Peyer's patch (tissue), 4 donors: Measurements from ENCODE around the gene NCKAP5L. TPM values are rescaled to one million over a fixed set of nuclear protein-coding genes. Genes with fewer than 3 reads are reported as not detected.

ENCODE experiments used
- DNase-seq, 3 donors: peaks; one replicate each; pipeline ENCODE4 v3.0.0-alpha.2; 2017 to 2019
- H3K27ac ChIP-seq, 4 donors: fragments of 200-600 bp; sonication (generic); one replicate each; pipeline ENCODE4 v1.5.1; 2016 to 2019
- H3K27me3 ChIP-seq, 2 donors: fragments of 200-600 bp; sonication (generic); one replicate each; pipeline ENCODE4 v1.5.1; 2019
- H3K36me3 ChIP-seq, 3 donors: fragments of 200-600 bp; sonication (generic); one replicate each; pipeline ENCODE4 v1.5.1; 2016 to 2019
- H3K4me1 ChIP-seq, 4 donors: fragments of 200-600 bp; sonication (generic); one replicate each; pipeline ENCODE4 v1.5.1; 2016 to 2019
- H3K4me3 ChIP-seq, 4 donors: fragments of 200-600 bp; sonication (generic); 1 replicate in 3 of 4; 2 replicates in 1 of 4; pipeline ENCODE4 v1.5.1; 2016 to 2019; ENCODE audit warnings: mild to moderate bottlenecking in 1 of 4
- H3K9me3 ChIP-seq, 4 donors: fragments of 200-600 bp; sonication (generic); one replicate each; pipeline ENCODE4 v1.5.1; 2016 to 2019; ENCODE audit warnings: mild to moderate bottlenecking in 1 of 4
- POLR2A ChIP-seq, 2 donors: fragments of 450-650 bp; IDR thresholded peaks; one replicate each; pipeline ENCODE4 v1.5.1; 2017; ENCODE audit warnings: antibody characterized with exemption in 2 of 2, mild to moderate bottlenecking in 2 of 2, moderate library complexity in 2 of 2
- total RNA-seq, 4 donors: library from RNA; depleted of rRNA; stranded (reverse); fragments of >200 nt; gene quantifications; one replicate each; pipeline ENCODE4 v1.1.0, GENCODE V29; 2016
- TF ChIP-seq, protein P1 (sequence below), 6 experiments: fragments of 450-650 bp in 4 of 6; fragments of 200-600 bp in 2 of 6; sonication (generic) in 1 of 6; IDR thresholded peaks; one replicate each; pipeline ENCODE4 v1.5.1; 2017 to 2019; ENCODE audit warnings: antibody characterized with exemption in 6 of 6, mild to moderate bottlenecking in 3 of 6, moderate library complexity in 1 of 6

NCKAP5L gene
- total RNA-seq, 4 donors from 2014 or later: 3.3 to 16.5 (median 7.5) TPM

DNA sequence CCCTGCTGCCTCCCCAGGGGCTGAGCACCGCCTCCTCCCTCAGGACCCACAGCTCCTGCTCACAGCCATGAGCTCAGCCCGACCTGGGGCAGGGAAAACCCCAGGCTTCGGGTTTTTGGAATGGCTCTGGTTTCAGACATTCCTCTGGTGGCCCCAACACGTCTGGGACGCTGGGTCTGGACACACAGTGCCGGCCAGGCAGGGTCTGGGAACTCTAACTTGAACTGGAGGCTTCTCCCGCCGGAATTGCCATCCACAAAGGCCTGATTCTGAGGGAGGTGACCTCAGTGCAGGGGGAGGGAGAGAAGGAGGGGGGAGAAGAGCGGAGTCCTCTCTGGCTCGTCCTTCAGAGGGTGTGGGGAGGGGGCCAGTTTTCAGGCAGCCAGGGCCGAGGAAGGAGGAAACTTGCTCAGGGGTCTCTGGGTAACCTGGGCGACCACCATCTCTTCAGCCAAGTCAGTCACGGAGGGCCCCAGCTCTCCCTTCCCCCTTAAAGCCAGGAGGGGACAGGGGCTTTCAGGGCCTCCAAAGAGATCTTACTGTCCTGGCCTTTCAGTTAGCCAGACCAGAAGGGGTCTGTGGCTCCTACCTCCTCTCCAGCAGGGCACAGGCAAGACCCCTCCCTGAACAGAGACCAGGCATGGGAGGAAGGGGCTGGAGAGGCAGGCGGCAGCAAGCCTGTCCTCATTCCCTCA, 19.4 kb downstream of the NCKAP5L start:
- H3K36me3 ChIP-seq: peaks cover 0 to 7% (median 0%) of the 10 kb centered on the region in 3 donors
- TF ChIP-seq POLR2A (IDR thresholded peaks at IDR 0.05): no peak
- TF ChIP-seq, protein P1, sequence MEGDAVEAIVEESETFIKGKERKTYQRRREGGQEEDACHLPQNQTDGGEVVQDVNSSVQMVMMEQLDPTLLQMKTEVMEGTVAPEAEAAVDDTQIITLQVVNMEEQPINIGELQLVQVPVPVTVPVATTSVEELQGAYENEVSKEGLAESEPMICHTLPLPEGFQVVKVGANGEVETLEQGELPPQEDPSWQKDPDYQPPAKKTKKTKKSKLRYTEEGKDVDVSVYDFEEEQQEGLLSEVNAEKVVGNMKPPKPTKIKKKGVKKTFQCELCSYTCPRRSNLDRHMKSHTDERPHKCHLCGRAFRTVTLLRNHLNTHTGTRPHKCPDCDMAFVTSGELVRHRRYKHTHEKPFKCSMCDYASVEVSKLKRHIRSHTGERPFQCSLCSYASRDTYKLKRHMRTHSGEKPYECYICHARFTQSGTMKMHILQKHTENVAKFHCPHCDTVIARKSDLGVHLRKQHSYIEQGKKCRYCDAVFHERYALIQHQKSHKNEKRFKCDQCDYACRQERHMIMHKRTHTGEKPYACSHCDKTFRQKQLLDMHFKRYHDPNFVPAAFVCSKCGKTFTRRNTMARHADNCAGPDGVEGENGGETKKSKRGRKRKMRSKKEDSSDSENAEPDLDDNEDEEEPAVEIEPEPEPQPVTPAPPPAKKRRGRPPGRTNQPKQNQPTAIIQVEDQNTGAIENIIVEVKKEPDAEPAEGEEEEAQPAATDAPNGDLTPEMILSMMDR (IDR thresholded peaks at IDR 0.05): no peak
- H3K27ac ChIP-seq: peak overlapping the region; percentile 38 to 71 (median 56)
- H3K9me3 ChIP-seq: no peaks in the 10 kb centered on the region
- peaks cover 0 to 13% (median 0%) of the 10 kb centered on the region in 4 donors for H3K4me1 ChIP-seq
- no peaks in the 10 kb centered on the region for H3K27me3 ChIP-seq
- no peak for DNase-seq
- no peak overlapping the region for H3K4me3 ChIP-seq

DNA sequence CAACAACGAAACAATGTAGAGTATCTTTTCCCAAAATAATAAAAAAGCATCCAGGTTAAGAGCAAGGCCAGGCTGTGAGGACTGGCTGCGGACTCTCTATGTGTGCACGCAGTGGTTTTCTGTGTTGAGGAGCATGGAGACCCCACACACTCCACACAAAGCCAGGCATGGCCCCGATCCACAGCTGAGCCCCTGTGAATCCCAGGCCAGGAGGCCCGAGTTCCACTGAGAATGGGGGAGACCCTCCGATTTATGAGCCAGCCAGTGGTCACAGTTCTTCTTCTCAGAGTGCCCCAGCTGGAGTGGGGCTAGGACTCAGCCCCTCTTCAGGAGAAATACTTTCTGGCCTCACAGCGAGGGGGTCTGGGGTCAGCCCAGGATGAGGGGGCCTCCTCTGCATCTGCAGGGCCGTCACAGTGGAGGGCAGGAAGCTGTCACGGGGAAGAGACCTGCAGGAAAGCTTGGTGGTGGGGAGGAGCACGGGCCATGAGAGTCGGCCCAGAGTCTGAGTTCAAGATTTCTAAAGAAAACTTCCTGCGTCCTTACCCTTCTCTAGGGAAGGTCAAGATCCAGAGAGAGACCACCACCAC, 20.1 kb downstream of the NCKAP5L start:
- DNase-seq: no peak
- no peak overlapping the region for H3K27ac ChIP-seq

DNA sequence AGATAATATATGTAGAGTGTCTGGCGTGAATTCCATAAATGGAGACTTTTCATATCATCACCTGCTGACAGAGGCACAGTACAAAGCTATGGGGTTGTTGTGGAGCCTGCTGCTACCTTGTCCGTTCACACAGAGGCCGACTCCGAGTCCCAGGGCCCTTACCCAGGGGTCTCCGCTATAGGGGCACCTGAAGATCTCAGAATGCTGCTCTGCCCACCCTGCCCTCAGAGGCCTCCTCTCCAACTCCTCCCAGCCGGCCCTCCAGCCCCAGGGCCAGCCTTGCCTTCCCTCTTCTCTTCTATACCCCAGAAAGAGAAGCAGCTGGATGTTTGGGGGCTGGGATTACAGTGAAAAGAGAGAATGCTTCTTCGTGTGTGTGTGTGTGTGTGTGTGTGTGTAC, 21.3 kb downstream of the NCKAP5L start:
- H3K27ac ChIP-seq: no peak overlapping the region
- peaks cover 0 to 15% (median 0%) of the 10 kb centered on the region in 3 donors for H3K36me3 ChIP-seq
- H3K4me3 ChIP-seq: no peak overlapping the region
- no peaks in the 10 kb centered on the region for H3K9me3 ChIP-seq
- H3K27me3 ChIP-seq: no peaks in the 10 kb centered on the region
- peaks cover 0 to 13% (median 0%) of the 10 kb centered on the region in 4 donors for H3K4me1 ChIP-seq
- TF ChIP-seq POLR2A (IDR thresholded peaks at IDR 0.05): no peak
- TF ChIP-seq, protein P1 (IDR thresholded peaks at IDR 0.05): no peak
- no peak for DNase-seq

More for the DNA sequence above, 20.1 kb downstream of the NCKAP5L start:
- TF ChIP-seq, protein P1 (IDR thresholded peaks at IDR 0.05): no peak
- TF ChIP-seq POLR2A (IDR thresholded peaks at IDR 0.05): no peak
- peaks cover 0 to 13% (median 0%) of the 10 kb centered on the region in 4 donors for H3K4me1 ChIP-seq
- H3K9me3 ChIP-seq: no peaks in the 10 kb centered on the region
- H3K36me3 ChIP-seq: peaks cover 0 to 7% (median 0%) of the 10 kb centered on the region in 3 donors
- H3K4me3 ChIP-seq: no peak overlapping the region
- H3K27me3 ChIP-seq: no peaks in the 10 kb centered on the region

DNA sequence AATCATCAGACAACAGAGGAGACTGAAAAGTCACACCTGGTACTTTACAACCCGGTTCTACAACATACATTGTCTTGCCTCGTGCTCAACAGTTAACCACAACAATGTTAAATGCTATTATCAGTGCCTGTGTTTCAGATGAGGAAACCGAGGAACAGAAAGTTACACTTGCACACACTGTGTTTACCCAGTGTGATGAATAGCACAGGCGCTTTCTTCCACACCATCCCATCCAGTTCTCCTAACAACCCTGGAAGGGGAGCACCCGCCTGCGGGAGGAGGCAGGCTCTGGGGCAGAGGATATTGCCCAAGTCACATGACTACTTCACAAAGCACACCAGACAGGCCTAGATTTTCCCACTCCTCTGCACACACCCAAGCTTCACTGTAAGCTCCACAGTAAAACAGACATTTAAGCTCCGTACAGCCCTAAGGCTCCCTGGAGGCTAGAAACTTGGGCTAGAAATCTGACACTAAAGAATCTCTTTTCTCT, 21.8 kb downstream of the NCKAP5L start:
- Histone ChIP-seq H3K27ac (no peak overlapping the region), H3K36me3 (peaks cover 0 to 15% (median 0%) of the 10 kb centered on the region in 3 donors), H3K9me3 (no peaks in the 10 kb centered on the region), H3K4me1 (peaks cover 0 to 13% (median 0%) of the 10 kb centered on the region in 4 donors), H3K27me3 (no peaks in the 10 kb centered on the region), H3K4me3 (no peak overlapping the region)
- DNase-seq: no peak
- TF ChIP-seq, protein P1 (IDR thresholded peaks at IDR 0.05): no peak
- no peak for TF ChIP-seq POLR2A (IDR thresholded peaks at IDR 0.05)

DNA sequence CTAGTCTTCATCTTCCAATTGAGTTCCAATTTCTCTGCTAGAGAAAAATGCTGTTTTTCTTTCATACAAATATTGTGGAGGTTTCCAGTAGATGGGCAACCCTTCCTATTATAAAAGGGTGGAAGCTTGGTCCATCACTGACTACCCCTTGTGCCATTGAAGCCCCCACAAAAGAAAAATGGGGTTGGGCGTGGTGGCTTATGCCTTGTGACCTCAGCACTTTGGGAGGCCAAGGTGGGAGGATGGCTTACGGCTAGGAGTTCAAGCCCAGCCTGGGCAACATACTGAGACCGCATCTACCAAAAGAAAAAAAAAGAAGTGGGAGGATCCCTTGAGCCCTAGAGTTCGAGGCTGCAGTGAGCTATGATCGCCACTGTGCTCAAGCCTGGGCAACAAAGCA, 22.8 kb downstream of the NCKAP5L start:
- Histone ChIP-seq H3K27me3 (no peaks in the 10 kb centered on the region), H3K27ac (no peak overlapping the region), H3K4me1 (peaks cover 0 to 13% (median 0%) of the 10 kb centered on the region in 4 donors), H3K36me3 (peaks cover 0 to 15% (median 0%) of the 10 kb centered on the region in 3 donors), H3K4me3 (no peak overlapping the region), H3K9me3 (no peaks in the 10 kb centered on the region)
- no peak for TF ChIP-seq POLR2A (IDR thresholded peaks at IDR 0.05)
- TF ChIP-seq, protein P1 (IDR thresholded peaks at IDR 0.05): no peak
- DNase-seq: no peak
